K562 (cell line): ENCODE results near the gene CCND3. TPM values are rescaled to one million over a fixed set of nuclear protein-coding genes. Genes with fewer than 3 reads are reported as not detected.

Experiments used
- ATAC-seq: fragments of 200-7000 bp; cut with Tn5 transposase; 3 replicates; pipeline ENCODE4 v1.9.1; 2020; ENCODE audit warnings: moderate library complexity
- BruUV-seq: library from RNA; stranded (reverse); fragments of 400-500 nt; replicated peaks from 2 replicates; lab custom pipeline; 2021; lab: Mats Ljungman, UMichigan
- CTCF ChIA-PET: fragments of 300-600 bp; formaldehyde crosslinking; extraction: SDS; loops from one replicate; lab custom pipeline; 2021; ENCODE audit warnings: low intra/inter-chr PET ratio; lab: Yijun Ruan, JAX
- POLR2A ChIA-PET: fragments of 300-600, 350-650 bp; sonication (Branson Sonifier 250); formaldehyde crosslinking; extraction: SDS; loops from one replicate; lab custom pipeline; 2021; ENCODE audit warnings: antibody characterized with exemption, inconsistent platforms; lab: Yijun Ruan, JAX
- DNase-seq, 4 experiments: peaks; one replicate each; pipeline versions ENCODE4 v3.0.0 to v3.0.0-alpha.2; 2011 to 2018; ENCODE audit warnings: low spot score in 3 of 4, mixed read lengths in 3 of 4; ENCODE audit errors: extremely low read depth in 1 of 4
- FAIRE-seq: peaks from 2 replicates; lab custom pipeline; 2011; peaks lifted over from hg19 to GRCh38; lab: Jason Lieb, UNC
- H2AFZ ChIP-seq: 2 replicates; pipeline ENCODE4 v1.6.0; 2011; ENCODE audit warnings: low read depth, low read length, control low read depth, inconsistent platforms
- H3K27ac ChIP-seq: fragments of 200-600 bp; 3 replicates; pipeline ENCODE4 v1.8.0; 2011; ENCODE audit warnings: low read depth, mild to moderate bottlenecking, control low read depth, inconsistent platforms, low read length, moderate library complexity, mixed read lengths; ENCODE audit errors: extremely low read depth
- H3K27me3 ChIP-seq, 2 experiments: fragments of 300-600 bp in 1 of 2; 2 replicates in 1 of 2; 3 replicates in 1 of 2; pipeline versions ENCODE4 v1.6.0 to v1.8.0; 2011; ENCODE audit warnings: inconsistent platforms in 2 of 2, low read length in 2 of 2, mild to moderate bottlenecking in 1 of 2, mixed read lengths in 1 of 2, moderate library complexity in 1 of 2; ENCODE audit not compliant: control insufficient read depth in 2 of 2, insufficient read depth in 2 of 2
- H3K36me3 ChIP-seq: fragments of 300-600 bp; 3 replicates; pipeline ENCODE4 v1.8.0; 2011; ENCODE audit warnings: mild to moderate bottlenecking, low read length, inconsistent platforms; ENCODE audit not compliant: control insufficient read depth, insufficient read depth
- H3K4me1 ChIP-seq, 2 experiments: fragments of 200-600 bp in 1 of 2; replicated peaks in 1 of 2; 2 replicates in 1 of 2; 3 replicates in 1 of 2; pipeline versions ENCODE4 v1.5.1 to v1.8.0; 2011; ENCODE audit warnings: inconsistent platforms in 2 of 2, low read length in 2 of 2, mild to moderate bottlenecking in 1 of 2, mixed read lengths in 1 of 2, moderate library complexity in 1 of 2; ENCODE audit not compliant: control insufficient read depth in 2 of 2, insufficient read depth in 2 of 2
- H3K4me2 ChIP-seq: 2 replicates; pipeline ENCODE4 v1.6.1; 2011; ENCODE audit warnings: low read length, control low read depth, inconsistent platforms, mixed read lengths; ENCODE audit not compliant: insufficient read depth
- H3K4me3 ChIP-seq: fragments of 200-600 bp; sonication (generic), shearing (Covaris generic); 2 replicates; pipeline ENCODE4 v1.5.1; 2016; ENCODE audit warnings: control low read depth, inconsistent platforms
- H3K79me2 ChIP-seq: fragments of 200-600 bp; 3 replicates; pipeline ENCODE4 v1.8.0; 2011; ENCODE audit warnings: low read length, inconsistent platforms; ENCODE audit not compliant: control insufficient read depth, insufficient read depth
- H3K9ac ChIP-seq, 2 experiments: 2 replicates each; pipeline versions ENCODE4 v1.6.0 to v1.6.1; 2011; ENCODE audit warnings: low read depth in 2 of 2, low read length in 2 of 2, control low read depth in 1 of 2, inconsistent platforms in 1 of 2, mild to moderate bottlenecking in 1 of 2, mixed read lengths in 1 of 2; ENCODE audit not compliant: insufficient read depth in 1 of 2
- H3K9me1 ChIP-seq: one replicate; pipeline ENCODE4 v1.6.0; 2011; ENCODE audit warnings: inconsistent platforms, mild to moderate bottlenecking, low read length, moderate library complexity; ENCODE audit not compliant: control insufficient read depth, insufficient read depth
- H3K9me3 ChIP-seq: replicated peaks from 2 replicates; pipeline ENCODE4 v1.5.1; 2011; ENCODE audit warnings: low read depth, low read length, inconsistent platforms; ENCODE audit not compliant: control insufficient read depth, insufficient read depth
- H4K20me1 ChIP-seq: replicated peaks from 2 replicates; pipeline ENCODE4 v1.6.1; 2011; ENCODE audit warnings: low read length, inconsistent platforms, mixed read lengths; ENCODE audit not compliant: control insufficient read depth, insufficient read depth
- BRF2 ChIP-seq: IDR thresholded peaks from 3 replicates; pipeline ENCODE4 v1.6.1; 2011; ENCODE audit warnings: borderline replicate concordance, mild to moderate bottlenecking; ENCODE audit not compliant: insufficient read length, insufficient read depth
- ELF2 ChIP-seq: fragments of 250-450 bp; sonication (Bioruptor Pico); IDR thresholded peaks from 2 replicates; pipeline ENCODE4 v1.5.0; 2021; ENCODE audit warnings: mild to moderate bottlenecking
- KLF13 ChIP-seq: fragments of 450-650 bp; IDR thresholded peaks from 2 replicates; pipeline ENCODE4 v1.6.1; 2016; ENCODE audit warnings: missing genetic modification characterization, low read depth, mild to moderate bottlenecking, missing compliant biosample characterization, moderate library complexity, borderline replicate concordance
- MEF2A ChIP-seq: IDR thresholded peaks from 2 replicates; pipeline ENCODE4 v1.6.1; 2011; ENCODE audit warnings: low read depth, mild to moderate bottlenecking, low read length, moderate library complexity; ENCODE audit not compliant: control insufficient read depth
- PRDM10 ChIP-seq: fragments of 450-650 bp; IDR thresholded peaks from 2 replicates; pipeline ENCODE4 v1.6.1; 2018; ENCODE audit not compliant: partially characterized antibody
- ZFP30 ChIP-seq: fragments of 250-450 bp; sonication (Bioruptor Pico); IDR thresholded peaks from 2 replicates; pipeline ENCODE4 v1.8.0; 2022; ENCODE audit warnings: moderate library complexity, mild to moderate bottlenecking, inconsistent platforms, borderline replicate concordance
- ZNF232 ChIP-seq: sonication (generic); formaldehyde crosslinking; IDR thresholded peaks from 2 replicates; pipeline ENCODE4 v1.8.0; 2022; ENCODE audit warnings: mild to moderate bottlenecking, missing genetic modification reagents
- ZNF592 ChIP-seq: fragments of 450-650 bp; IDR thresholded peaks from 2 replicates; pipeline ENCODE4 v1.6.1; 2017; ENCODE audit warnings: antibody characterized with exemption, mild to moderate bottlenecking
- ZNF695 ChIP-seq: fragments of 450-650 bp; formaldehyde crosslinking; IDR thresholded peaks from 2 replicates; pipeline ENCODE4 v1.4.0; 2020; ENCODE audit warnings: mild to moderate bottlenecking, moderate library complexity
- ZNF764 ChIP-seq: fragments of 250-450 bp; sonication (Bioruptor Pico); IDR thresholded peaks from 2 replicates; pipeline ENCODE4 v1.4.0; 2020; ENCODE audit warnings: low read depth, mild to moderate bottlenecking, moderate library complexity
- WGBS: fragments of 100-300 bp; shearing (Covaris generic); methylation state at CpG from one replicate; pipeline ENCODE4 v1.1.6; 2016; ENCODE audit warnings: low coverage, mixed read lengths; ENCODE audit not compliant: insufficient coverage; ENCODE audit errors: missing lambda C conversion rate; 5-methylcytosine and 5-hydroxymethylcytosine counted together
- in situ Hi-C: fragments of 300-500 bp; cut with MboI; formaldehyde crosslinking; loops from 4 replicates; pipeline ENCODE4 v1.15.0; 2018; ENCODE audit warnings: inconsistent platforms, mixed read lengths
- intact Hi-C: fragments of 100-400 bp; cut with micrococcal nuclease; formaldehyde crosslinking; loops from 2 replicates; pipeline ENCODE4 v1.14.2; 2022
- polyA plus RNA-seq, 8 experiments: library from polyadenylated mRNA; depleted of rRNA in 4 of 8; stranded (reverse) in 5 of 8; unstranded in 3 of 8; fragments of >200 nt; fragmentation: Nextera tagmentation in 2 of 8; fragmentation: Illumina TruSeq in 1 of 8; extraction: Ambion mirVana in 2 of 8; extraction: Trizol in 1 of 8; gene quantifications; 2 replicates each; pipeline versions ENCODE4 v1.2.1 to v1.2.3, GENCODE V29; 2011 to 2014; ENCODE audit warnings: inconsistent platforms in 1 of 8, missing spikeins in 1 of 8
- total RNA-seq, 7 experiments: library from RNA; depleted of rRNA in 6 of 7; stranded (reverse); fragments of >200 nt in 6 of 7; fragmentation: Illumina TruSeq in 2 of 7; extraction: Trizol in 2 of 7; gene quantifications; 2 replicates each; pipeline versions ENCODE4 v1.2.1 to v1.2.3, GENCODE V29; 2011 to 2021; ENCODE audit warnings: low replicate concordance in 1 of 7

The CCND3 gene
- total and polyA plus RNA-seq, 9 of the 15 experiments (the other 6 are each of a cell fraction or from before 2014, with no cell fraction given) = 21.5 to 204 (median 97.4) TPM

GRCh38 chr6:41963371-41963770 is 21.8 kb upstream of the CCND3 start:
- FAIRE-seq = no peak
- ATAC-seq = no peak
- no peak overlapping the region for H3K4me2 ChIP-seq

More at GRCh38 chr6:41963371-41963770, 21.8 kb upstream of the CCND3 start:
- Histone ChIP-seq H3K9me1 (no peaks in the 10 kb centered on the region), H2AFZ (peak overlapping the region; percentile 24), H3K27me3 (no peaks in the 10 kb centered on the region), H3K36me3 (no peaks in the 10 kb centered on the region), H4K20me1 (no peaks in the 10 kb centered on the region), H3K9me3 (no peaks in the 10 kb centered on the region), H3K4me1 (peaks cover 48 to 56% of the 10 kb centered on the region in 2 experiments), H3K79me2 (no peaks in the 10 kb centered on the region), H3K4me3 (no peak overlapping the region), H3K27ac (peak overlapping the region; percentile 48), H3K9ac (peak overlapping the region in 1 of 2 experiments; percentile 31; a peak in 1 of 4 replicates)
- BruUV-seq = no TSS peak
- ChIA-PET CTCF (no interaction called here), POLR2A (interaction anchor here (1.1 to 1.4 kb wide), 4 partner anchors 10 to 65 kb away, joined by 3 to 7 read pairs (median 3); no protein-coding TSS in a partner anchor)
- intact Hi-C loops (no loop called here), in situ Hi-C loops (no loop called here)
- DNase-seq = no peak
- TF ChIP-seq BRF2 (no peak), PRDM10 (peak; percentile 8), ZNF232 (CRISPR knock-in tag) (no peak), ZNF695 (CRISPR knock-in tag) (no peak), ZNF764 (CRISPR knock-in tag) (no peak), ZFP30 (CRISPR knock-in tag) (no peak), ELF2 (CRISPR knock-in tag) (no peak), ZNF592 (0 out of 2 replicates have a peak, but pooled peaks have one; percentile 10), MEF2A (no peak), KLF13 (tag) (no peak)
- WGBS = 15% methylated on average over 1 of the region's 1 CpG
